ENCODE data around the gene NAB2.
A peak's percentile ranks its signal among the peaks of the same experiment; 100 is the strongest.
"Not testable (repeated sequence)": the region's sequence is repeated elsewhere in the genome, so short reads cannot be mapped to it uniquely, and the experiment has no call there.

The NAB2 gene

DNA sequence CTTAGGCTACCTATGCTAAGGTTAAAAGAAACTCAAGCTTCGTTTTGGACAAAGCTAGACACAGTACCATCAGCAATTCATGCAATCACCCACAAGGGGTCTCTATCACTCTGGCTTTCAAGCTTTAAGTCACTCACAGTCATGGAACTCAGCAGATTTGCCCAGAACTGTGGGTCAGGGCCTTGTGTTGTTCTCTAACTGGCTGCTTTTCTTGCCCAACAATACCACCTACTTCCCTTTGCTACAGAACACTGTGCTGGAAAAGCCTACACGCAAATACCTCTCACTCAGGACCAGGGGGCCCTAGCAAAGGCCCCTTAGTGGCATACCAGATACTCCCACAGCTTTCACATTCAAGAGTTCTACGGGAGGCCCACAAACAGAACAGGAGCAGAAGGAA, 19.4 kb upstream of the NAB2 start:
- no peak for DNase-seq

- no peak for DNase-seq
These were observed 16.3 kb upstream of the NAB2 start for GRCh38 chr12:57072661-57073060.

GRCh38 chr12:57073566-57074450, 15.1 kb upstream of the NAB2 start:
- DNase-seq: not testable (repeated sequence)

DNA sequence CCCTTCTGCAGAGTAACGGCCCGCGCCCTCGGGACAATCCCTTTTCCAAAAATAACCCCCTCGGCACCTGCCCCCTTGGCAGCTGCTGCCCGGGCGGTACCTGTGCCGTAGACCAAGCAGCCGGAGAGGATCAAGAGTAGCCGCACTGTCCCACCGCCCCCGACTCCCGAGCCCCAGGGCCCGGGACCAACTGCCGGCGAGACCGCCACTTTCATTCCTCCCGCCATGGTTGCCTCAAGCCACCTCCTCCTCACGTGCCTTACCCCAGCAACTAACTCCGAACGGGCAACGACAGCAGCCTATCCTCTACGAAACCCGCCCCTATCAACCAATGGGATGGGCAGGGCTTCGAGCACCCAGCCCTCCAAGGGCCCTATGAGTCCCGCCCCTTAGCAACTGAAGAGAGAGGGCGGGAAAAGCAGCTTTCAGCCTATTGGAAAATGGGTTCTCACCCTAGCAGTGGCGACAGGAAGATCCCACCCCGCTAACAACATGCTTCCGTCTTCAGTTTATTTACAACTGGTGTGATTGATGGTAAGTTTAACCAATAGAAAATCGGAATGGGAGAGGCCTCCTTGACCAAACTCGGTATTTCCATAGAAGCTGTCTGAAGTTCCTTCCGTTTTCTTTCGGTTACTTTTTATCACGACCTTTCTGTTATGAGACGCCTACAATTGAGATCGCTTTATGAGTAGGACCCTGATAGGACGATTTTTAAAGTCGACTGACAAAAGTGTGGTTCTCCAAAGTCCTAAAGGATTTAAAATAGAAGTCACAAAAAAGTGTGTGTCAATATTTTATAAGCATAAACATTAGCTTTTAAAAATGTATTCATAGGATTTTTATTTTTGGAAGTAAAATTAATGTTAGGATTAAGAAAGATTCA, 10.2 kb upstream of the NAB2 start, which contains the start of gene NEMP1:
Gene NEMP1, minus strand, starts transcription at position 273 of the 886 bp plus-strand sequence. Its CDS starts 46 bp downstream, at position 227.
- DNase-seq: peak; percentile 99

DNA sequence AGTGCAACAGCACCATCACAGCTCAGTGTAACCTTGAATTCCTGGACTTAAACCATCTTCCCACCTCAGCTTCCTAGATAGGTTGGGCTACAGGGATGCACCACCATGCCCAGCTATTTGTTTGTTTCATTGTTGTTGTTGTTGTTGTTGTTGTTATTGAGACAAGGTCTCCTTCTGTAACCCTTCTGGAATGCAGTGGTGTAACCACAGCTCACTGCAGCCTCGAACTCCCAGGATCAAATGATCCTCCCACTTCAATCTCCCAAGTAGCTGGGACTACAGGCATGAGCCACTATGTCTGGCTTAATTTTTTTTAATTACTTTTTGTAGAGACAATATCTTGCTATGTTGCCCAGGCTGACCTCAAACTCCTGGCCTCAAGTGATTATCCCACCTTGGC, 9.1 kb upstream of the NAB2 start:
- no peak for DNase-seq

DNA sequence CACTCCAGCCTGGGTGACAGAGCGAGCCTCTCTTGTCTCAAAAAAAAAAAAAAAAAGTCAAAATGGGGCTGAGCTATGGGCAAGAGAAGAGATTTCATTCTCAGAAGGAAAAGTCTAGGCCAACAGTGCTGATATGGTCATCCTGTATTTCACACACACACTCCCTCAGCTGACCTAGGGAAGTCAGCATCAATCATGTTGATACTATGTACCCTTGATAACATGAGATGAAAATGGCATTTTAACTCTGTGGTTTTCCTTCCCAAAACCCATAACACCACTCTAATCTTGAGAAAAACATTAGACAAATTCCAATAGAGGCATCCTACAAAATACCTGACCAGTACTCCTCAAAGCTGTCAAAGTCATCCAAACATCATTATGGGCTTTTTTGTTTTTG, 8.1 kb upstream of the NAB2 start:
- DNase-seq: no peak

GRCh38 chr12:57085999-57086492, 2.9 kb upstream of the NAB2 start:
- no peak for DNase-seq

DNA sequence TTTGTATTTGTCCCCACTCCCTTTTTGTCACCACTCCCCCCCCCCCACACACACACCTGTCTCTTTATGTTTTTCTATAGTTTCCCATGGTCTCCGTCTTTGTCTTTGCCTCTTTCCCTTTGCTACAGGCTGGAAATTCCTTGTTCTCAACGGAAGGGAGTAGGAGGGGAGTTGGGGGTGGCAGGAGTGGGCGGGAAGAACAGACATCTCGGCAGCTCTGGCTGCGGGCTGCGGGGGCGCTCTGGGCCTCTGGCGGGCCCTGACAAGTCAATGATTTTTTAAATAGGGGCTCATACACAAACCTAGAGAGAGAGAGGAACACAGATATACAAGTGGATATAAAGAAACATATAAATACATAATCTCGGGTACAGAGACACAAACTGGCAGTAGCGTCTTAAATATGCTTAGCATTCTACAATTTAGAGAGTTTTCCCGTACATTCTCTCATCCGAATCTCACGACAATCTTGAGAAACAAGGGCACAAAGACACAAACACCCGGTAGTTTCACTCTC, 2.4 kb upstream of the NAB2 start:
- DNase-seq: no peak

GRCh38 chr12:57087010-57087690, 1.8 kb upstream of the NAB2 start:
- DNase-seq: no peak

- no peak for DNase-seq
These were observed 1.1 kb upstream of the NAB2 start for GRCh38 chr12:57087691-57088353.

GRCh38 chr12:57089271-57090245, 644 bp downstream of the NAB2 start:
- DNase-seq: no peak

DNA sequence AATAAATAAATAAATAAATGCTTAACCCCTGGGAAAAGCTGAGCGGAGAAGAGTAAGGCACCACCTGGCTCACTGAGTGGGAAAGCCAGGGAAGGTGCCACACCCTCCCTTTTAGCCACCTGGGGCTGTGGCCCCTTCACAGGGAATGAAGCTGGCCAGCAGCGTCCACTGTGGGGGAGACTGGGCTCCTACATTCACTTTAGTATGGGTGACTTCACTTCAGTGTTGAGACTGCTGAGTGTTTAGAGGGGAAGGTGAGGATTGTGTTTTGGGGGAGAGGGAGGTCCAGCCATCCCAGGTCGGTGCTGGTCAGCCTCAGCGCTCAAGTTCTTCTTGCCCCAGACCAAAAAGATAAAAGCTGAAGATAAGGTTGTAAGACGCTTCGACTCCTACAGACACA, 1.6 kb downstream of the NAB2 start:
- DNase-seq: no peak

DNA sequence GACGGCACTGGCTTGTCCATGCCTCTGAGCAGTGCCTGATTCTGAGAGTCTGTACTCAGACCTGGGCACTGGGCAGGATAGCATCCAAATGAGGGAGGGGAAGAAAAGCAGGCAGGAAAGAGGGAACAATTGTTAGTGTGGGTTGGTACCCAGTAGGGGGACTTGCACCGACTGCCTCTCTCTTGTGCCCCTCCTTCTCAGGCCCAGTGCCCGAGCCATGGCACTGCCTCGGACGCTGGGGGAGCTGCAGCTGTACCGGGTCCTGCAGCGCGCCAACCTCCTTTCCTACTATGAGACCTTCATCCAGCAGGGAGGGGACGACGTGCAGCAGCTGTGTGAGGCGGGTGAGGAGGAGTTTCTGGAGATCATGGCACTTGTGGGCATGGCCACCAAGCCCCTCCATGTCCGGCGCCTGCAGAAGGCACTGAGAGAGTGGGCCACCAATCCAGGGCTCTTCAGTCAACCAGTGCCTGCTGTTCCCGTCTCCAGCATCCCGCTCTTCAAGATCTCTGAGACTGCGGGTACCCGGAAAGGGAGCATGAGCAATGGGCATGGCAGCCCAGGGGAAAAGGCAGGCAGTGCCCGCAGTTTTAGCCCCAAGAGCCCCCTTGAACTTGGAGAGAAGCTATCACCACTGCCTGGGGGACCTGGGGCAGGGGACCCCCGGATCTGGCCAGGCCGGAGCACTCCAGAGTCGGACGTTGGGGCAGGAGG, 2.2 kb downstream of the NAB2 start:
- DNase-seq: no peak

DNA sequence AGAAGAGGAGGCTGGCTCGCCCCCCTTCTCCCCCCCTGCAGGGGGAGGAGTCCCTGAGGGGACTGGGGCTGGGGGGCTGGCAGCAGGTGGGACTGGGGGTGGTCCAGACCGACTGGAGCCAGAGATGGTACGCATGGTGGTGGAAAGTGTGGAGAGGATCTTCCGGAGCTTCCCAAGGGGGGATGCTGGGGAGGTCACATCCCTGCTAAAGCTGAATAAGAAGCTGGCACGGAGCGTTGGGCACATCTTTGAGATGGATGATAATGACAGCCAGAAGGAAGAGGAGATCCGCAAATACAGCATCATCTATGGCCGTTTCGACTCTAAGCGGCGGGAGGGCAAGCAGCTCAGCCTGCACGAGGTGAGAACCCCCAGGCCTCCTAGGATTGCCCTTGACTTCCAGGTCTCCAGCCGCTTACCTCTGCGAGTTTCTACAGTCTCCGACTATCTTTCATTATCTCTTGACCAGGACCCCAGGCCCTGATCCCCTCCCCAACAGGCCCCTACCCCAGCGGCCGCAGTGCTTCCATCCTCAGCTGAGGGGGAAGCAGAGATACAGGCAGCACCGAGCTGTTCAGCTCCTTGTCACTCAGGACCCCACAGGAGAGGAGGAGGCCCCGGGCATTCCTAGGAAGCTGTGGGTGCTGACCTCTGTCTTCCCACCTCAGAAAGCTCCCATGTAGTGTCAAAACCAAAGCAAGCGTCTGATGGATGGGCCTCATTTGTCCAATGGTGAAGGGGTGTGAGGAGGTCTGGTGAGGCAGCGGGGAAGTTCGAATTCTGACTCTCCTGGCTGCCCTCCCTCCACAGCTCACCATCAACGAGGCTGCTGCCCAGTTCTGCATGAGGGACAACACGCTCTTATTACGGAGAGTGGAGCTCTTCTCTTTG, 3.0 kb downstream of the NAB2 start:
- DNase-seq: no peak

DNA sequence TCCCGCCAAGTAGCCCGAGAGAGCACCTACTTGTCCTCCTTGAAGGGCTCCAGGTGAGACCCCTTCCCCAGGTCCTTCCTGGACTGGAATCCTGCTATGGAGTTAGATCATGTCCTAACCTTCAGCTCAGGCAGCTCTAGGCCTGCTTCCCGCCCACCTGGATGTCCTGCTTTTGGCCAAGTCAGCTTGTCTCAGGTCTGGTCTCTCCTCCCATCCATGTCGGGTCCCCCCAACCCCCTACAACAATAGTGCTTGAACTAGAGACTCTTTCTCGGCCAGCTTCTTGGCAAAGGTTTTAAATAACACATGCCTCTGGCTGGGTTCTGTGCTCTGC, 3.6 kb downstream of the NAB2 start:
- no peak for DNase-seq

DNA sequence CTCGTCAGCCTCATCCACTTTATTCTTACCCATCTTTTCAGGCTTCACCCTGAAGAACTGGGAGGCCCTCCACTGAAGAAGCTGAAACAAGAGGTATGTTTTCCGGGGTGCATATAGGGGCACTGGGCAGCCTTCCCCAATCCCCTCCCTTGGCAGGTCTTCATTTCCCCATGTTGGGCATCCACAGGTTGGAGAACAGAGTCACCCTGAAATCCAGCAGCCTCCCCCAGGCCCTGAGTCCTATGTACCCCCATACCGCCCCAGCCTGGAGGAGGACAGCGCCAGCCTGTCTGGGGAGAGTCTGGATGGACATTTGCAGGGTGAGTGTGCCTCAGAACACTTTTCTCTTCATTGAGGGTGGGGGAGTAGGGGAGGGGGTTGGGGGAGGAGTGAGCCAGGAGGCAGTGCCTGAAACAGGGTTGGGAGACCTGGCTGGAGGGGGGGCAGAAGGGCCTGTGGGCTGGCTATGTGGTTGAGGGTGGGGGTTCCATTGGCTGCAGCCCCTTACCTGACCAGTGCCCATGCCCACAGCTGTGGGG, 4.0 kb downstream of the NAB2 start:
- no peak for DNase-seq

- DNase-seq: no peak
These were observed 4.7 kb downstream of the NAB2 start for GRCh38 chr12:57093415-57094207.
